SHP77 (cell line): ENCODE data around the gene RAB7A.
A peak's percentile ranks its signal among the peaks of the same experiment; 100 is the strongest.
"Not testable (repeated sequence)": the region's sequence is repeated elsewhere in the genome, so short reads cannot be mapped to it uniquely, and the experiment has no call there.

Experiments
- DNase-seq, 2 experiments: peaks; one replicate each; lab custom pipeline; 2025; lab: John Stamatoyannopoulos, UW

The RAB7A gene

DNA sequence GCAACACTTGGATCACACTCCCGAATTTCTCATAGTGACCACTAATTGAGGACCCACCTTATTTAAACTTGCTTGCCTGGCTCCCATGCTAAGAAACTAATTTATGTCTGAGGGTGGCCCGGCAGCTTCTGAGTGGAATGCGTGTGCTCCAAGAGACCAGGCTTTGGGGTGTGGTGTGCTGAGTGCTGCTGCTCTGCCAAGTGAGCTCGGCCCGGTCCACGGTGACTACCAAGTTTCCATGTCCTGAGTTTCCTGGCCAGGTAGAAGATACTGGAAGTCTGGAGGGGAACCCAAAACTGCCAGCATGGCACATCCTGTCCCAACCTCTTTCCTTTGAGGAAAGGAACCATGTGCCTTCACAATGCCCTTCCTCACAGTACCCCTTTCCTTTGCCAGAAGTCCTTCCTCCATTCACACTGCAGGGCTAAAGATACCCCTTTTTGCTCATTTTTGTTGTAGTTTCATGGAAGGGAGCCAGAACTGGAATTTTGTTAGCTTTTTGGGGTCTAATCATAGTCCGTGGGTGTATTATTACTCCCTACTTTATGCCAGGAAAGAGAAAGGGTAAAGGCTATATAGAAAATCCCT is 94.4 kb downstream of the RAB7A start:
- DNase-seq = no peak

DNA sequence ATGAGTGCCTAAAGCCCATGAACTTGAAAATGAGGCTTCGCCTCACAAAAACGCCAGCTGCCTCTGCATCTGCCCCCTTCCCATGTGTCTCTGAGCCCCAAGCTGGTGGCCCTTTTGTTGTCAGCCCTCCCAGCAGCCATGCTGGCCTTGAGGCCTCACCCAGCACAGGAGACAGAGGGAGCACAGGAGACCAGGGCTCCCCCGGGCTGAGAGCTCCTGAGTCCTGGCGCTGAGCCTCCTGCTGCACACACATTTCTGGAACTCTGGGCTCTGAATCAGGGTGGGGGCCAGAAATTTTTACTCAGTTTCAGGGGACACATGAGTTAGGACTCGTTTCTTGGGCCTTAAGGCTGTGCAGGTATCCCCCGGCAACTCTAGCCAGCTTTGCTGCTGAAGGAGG is 97.0 kb downstream of the RAB7A start:
- no peak for DNase-seq

DNA sequence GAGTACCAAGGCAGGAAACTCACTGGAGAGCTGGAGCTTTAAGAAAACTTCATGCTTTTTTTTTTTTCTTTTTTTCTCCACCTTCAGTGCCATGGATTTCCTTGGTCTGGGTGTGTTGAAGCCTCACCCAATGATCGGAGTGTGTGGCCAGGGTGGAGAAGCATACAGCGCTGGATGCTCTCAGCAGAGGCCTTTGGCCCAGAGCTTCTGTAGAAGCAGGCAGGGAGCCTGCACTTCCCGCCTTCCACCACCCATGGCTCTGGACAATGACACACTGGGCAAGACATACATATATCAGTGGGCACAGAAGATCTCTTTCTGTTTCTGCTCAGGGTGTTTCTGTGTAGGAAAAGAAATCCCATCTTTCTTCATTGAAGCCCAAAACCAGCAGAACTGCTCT is 97.6 kb downstream of the RAB7A start:
- no peak for DNase-seq

DNA sequence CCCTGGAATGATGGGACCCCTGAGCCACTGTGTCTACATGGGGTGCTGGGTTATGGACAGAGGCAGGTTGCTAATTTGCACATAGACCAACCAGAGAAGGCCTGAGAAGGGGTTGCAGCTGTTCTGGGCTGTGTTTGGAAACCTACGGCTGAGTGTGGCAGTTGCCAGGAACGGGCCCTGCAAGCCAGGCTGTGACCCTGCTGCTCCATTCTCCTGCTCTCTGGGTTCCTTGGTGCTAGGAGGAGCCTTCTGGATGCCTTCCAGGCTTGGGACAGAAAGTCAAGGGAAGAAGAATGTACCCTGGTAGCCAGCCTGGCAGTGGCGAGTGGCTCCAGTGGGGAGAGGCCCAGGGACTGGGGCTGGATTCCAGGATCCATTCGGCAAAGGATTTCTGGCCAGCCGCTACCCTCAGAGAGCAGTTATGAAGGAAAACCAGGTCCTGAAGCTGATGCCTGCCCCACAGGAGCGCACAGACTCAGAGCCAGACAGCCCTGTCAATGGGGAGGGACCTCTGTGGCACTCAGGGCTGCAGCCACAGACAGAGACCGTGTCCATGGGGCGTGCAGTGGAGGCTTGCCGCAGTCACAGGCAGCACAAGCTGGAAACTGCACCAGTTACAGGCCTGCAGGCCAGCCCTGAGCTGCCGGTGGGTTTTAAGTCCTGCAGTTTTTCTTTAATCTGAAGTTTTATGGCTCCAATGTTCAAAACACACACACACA is 98.3 kb downstream of the RAB7A start:
- DNase-seq = no peak

DNA sequence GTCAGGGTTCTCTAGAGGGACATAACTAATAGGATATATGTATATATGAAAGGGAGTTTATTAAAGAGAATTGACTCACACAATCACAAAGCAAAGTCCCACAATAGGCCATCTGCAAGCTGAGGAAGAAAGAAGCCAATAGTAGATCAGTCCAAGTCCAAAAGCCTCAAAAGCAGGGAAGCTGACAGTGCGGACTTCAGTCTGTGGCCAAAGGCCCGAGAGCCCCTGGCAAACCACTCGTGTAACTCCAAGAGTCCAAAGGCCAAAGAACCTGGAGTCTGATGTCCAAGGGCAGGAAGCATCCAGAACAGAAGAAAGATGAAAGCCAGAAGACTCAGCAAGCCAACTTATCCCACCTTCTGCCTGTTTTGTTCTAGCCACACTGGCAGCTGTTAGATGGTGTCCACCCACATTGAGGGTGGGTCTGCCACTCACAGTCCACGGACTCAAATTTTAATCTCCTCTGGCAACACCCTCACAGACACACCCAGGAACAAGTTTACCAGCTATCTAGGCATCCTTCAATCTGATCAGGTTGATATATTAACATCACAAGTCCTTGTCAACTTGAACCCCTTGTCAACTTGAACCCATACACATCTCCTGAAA is 99.2 kb downstream of the RAB7A start:
- DNase-seq = no peak

DNA sequence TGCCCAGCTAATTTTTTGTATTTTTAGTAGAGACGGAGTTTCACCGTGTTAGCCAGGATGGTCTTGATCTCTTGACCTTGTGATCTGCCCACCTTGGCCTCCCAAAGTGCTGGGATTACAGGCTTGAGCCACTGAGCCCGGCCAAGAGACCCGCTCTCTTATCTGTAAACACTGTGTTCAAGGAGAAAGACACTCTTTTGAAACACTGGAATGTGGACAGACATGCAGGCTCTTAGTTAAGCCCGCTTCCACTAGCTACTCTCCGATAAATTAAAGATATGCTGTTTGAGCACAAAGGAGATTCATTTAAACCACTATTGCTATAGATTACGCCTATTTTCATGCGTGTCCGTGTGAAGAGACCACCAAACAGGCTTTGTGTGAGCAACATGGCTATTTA is 103.1 kb downstream of the RAB7A start:
- DNase-seq = not testable (repeated sequence)

DNA sequence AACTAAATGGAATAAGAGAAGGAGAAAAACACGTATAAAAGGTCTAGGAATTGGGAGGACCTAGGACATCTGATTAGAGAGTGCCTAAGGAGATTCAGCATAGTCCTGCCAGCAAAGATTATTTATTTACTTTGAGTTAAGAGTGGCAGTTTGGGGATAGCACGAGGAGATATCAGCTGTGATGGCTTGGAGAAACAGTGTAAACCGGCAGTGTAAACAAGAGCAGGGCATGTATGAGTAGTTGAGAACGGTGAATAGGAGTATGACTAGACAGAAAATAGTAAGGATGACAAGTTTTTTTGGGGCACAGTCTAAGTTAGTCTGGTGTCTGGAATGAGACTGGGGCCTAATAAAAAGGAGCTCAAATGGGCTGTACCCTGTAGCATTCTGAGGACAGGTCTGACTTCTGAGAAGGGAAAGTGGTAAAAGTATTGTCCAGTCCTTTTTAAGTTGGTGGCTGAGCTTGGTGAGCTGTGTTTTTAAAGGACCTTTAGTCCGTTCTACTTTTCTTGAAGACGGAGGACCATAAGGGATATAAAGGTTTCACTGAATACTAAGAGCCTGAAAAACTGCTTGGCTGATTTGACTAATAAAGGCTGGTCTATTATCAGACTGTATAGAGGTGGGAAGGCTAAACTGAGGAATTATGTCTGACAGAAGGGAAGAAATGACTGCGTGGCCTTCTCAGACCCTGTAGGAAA is 104.1 kb downstream of the RAB7A start:
- DNase-seq = not testable (repeated sequence)

DNA sequence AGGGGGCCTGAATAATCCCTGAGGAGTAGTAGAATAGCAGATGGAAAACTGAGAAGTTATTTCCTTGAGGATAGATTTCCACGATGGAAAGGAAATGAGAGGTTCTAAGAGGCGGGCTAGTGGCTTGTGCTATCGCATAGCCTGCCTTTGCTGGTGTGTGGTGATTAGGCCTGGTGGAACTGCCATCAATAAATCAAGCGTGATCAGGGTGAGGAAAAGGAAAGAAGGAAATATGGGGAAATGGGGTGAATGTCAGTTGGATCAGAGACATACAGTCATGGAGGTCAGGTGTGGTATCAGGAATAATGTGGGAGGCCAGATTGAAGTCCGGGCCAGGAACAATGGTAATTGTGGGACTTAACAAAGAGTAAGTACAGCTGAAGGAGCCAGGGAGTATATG is 104.8 kb downstream of the RAB7A start:
- DNase-seq = not testable (repeated sequence)

DNA sequence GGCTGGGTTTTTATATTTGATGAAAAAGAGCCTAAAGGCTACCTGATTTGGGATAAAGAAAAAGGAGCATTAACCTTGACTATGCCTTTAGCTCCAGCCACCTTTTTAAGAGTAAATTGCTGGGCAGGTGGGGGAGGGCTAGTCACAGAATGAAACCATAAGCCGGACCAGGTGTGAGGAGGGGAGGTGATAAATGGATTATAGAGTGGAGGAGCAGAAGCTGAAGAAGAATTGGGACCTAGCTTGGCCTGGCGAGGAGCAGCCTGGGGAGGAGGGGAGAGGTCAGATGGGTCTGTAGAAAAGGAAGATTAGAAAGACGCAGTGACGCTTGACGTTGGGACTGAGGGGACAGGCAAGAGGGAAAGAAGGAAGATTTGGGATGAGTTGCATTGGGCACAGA is 107.0 kb downstream of the RAB7A start:
- not testable (repeated sequence) for DNase-seq

DNA sequence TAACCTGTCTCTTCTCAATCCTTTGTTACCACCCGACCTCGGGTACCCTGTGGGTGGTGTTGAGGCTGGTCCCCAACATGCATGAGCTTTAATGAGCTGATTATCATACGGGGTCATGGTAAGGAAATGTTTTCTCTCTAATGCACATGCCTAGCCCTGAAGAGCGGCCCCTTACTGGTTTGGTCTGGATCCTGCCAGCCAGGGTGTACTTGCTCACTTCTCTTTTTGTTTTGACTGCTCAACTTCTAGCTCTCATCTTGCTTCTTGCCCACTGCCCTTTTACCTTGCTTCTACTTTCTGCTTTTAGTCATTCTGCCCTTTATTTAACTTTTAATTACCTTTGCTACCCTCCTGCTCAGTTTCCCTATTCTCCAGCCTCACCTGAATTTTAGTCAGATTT is 109.1 kb downstream of the RAB7A start:
- DNase-seq = no peak

DNA sequence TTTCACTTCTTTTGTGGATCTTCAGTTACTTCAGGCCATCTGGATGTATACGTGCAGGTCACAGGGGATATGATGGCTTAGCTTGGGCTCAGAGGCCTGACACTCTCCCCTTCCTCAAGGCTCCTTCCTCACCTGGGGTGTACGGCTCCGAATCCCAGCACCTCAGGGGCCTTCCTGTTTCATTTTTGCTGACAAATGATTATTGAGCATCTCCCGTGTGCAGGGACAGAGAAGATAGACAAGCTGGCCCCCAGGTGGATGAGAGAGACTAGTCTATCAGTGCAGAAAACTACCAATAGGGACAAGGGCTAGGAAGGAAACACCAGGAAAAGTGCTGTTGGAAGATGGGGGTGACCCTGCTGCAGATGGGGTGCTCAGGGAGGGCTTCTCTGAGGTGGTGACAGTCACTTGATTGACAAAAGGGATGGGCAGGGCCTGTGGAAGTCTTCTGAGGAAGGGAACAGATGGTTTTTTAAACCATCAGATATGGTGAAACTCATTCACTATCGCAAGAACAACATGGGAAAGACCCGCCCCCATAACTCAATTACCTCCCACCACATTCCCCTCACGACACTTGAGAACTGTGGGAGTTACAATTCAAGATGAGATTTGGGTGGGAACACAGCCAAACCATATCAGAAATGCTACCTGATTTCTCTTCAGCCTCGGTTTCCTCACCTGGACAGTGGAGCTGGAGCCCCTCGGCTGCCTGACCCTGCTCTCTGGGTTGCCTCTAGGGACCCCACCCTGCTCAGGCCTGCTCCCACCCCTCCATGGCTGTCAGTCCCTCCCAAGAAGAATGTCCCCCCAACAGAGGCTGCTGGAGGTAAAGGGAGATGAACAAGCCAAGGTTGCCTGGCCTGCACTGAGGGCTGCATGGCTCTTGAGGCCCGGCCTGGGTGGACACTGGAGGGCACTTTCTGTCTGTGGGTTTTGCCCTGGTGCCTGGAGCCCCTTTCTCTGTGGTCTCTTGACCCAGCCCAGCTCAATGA is 116.2 kb downstream of the RAB7A start:
- DNase-seq = no peak

DNA sequence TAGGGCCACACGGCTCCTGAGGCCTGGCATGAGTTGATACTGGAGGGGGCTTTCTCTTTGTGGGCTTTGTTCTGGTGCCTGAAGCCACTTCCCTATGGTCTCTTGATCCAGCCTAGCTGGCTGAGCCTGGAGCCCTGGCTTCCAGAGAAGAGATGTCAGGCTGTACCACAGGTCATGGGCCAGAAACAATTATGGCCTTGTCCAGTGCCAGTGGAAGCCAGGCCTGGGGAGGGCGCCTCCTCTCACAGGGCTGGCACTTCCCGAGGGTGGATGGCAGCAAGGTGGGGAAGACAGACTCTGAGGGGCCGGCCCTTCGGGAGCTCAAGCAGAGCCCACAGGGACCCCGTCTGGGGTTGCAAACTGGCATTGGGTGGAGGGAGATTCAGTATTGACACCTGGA is 118.5 kb downstream of the RAB7A start:
- no peak for DNase-seq

DNA sequence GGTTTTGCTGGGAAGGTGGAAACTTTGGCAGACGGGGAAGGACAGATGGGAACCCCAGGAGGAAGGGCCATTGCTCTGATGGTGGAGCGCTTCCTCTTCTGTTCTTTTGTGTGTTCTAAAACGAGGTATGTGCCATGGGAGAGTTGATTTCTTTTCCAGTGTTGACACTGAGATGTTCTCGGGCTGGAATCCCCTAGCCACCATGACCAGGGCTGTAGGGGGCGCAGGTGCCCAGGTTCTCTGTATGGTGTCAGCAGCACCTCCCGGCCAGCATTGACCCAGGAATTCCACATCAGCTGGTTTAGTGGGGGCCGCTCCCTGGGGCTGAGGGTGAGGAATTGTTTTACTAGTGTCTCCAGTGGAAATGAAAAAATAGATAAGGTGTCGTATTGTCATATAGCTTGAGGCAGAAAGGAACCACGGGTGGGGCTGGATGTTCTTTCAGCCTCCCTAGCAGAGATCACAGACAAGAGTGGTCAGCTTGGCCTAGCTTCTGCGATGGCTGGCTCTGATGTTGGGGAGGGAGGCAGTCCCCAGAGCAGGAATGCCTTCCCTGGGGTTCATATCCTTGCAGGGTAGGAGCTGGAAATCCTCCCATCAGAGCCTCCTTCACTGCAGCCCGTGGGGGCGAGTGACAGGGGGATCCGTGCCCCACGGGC is 119.3 kb downstream of the RAB7A start:
- peak; percentile 34 to 48 for DNase-seq

DNA sequence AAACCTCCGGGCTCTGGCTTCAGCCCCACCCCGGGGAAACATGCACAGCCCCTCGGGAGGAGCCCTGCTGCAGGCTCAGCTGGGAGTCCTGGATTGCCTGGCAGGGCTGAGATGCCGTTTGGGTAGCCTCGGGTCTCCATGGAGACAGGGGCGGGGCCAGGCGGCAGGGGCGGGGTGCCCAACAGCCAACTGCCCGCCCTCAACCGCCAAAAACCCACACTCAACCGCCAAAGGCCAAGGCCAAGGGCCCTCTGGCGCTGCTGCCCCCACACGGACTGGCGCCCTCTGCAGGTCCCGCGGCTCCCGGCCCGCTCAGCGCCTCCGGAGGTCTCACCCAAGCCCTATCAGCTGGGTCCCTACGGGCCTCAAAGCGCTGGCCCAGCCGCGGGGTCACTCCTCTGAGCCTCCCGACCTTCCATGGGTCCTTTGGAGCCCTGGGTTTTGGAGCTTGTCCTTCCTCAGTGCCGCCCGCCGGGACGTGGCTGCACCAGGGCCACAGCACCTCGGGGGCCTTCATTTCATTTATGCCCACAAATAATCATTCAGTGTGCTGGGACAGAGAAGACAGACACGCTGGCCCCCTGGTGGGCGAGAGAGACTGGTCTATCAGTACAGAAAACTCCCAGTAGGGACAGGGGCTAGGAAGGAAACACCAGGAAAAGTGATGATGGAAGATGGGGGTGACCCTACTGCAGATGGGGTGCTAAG is 119.9 kb downstream of the RAB7A start:
- DNase-seq = peak; percentile 74 to 79

DNA sequence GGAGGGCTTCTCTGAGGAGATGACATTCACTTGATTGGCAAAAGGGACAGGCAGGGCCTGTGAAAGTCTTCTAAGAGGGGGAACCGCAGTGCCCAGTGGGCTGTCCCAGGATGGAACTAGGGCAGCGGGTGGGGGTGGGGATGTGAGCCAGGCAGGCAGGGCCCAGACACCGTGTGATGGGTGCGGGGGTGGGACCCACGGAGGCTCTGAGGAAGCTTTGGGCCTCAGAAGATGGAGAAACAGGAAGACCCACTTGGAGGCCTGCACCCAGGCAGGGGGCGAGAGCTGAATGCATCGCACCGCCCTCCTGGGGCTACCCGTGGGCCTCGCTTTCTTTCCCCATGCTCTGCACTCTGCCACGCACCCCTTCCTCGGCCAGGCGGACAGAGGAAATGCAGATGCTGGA is 120.5 kb downstream of the RAB7A start:
- no peak for DNase-seq

DNA sequence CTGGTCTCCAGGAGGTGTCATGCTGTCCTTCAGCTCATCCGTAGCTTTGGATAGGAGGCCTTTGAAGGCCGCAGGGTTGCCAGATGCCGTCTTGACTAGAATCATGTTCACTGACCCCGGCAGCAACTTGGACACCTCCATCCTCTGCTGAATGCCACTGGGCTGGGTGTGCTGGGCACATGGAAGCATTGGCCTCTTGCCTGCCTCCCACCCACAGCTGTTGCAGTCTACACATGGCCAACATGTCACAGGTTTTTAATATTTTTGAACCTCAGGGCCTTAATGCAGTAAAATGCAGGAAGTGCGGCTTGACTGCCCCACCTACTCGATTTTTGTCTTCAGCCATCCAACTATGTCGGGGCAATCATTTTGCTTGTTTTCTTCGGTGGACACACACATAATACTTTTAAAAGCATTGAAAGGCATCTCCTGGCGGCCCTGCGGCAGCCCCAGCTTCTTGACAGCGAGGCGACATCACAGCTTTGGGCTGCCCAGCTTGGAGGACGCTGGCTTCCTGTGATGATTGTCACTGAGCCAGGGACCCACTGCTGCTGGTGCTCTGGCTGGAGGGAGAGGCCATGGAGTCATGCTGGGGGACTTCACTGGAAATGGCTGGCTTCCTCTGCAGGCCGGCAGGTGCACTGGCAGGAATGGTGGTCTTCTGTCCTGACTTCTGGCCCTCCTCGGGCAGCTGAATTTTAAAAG is 121.8 kb downstream of the RAB7A start:
- DNase-seq = no peak

DNA sequence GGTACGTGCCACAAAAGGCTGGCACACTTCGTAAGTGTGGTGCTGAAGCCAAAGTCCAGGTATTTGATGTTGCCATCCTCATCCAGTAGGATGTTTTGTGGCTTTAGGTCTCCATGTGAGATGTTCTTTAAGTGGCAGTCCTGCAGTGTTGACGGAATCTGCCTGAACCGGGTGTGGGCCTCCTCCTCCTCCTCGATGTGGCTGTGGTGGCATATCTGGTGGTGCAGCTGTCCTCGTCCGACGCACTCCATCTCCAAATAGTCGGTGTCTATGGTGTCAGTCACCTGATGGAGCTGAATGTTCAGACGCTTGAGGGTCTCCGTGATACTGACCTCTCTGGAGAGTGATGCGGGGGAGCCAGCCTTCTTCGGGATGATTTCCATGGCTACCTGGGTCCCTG is 123.0 kb downstream of the RAB7A start:
- no peak for DNase-seq

DNA sequence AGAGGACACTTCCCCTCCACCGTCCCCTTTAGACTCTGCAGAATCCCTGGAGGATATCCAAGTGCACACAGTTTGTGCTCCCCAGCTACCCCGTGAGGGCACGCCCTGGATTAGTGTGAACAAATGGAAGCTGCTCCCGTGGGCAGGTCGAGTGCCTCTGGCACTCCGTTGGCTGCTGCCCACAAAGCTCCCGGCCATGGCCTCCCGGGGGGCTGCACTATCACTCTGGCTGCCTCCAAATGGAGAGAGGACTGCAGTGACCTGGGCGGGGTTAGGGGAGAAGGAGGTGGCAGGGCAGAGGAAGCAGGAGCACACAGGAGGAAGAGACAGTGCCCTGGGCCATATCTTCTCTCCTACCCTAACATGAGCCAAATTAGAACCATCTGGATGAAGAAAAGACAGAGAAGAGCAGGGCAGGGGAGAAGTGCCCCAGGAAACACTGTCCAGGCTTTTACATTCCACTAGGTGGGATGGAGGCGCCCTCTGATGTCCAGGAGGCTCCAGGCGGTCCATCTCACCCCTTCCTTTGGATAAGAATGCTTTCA is 124.0 kb downstream of the RAB7A start:
- no peak for DNase-seq

DNA sequence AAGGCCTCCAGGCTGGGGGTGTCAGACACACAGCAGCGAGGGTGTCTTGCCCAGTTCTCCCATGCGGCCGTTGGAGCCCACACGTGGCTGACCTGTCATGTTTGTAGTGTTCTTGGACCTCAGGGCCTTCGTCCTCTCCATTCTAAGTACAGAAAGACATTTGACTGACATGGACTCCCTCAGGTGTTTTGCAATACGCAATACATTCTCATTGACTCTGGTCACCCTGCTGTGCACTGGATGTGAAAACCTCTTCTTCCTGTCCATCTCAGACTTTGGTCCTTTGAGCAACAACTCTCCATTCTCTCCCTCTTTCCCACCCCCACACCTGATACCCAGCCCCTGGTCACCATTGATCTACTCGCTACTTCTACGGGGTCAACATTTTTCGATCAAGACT is 124.6 kb downstream of the RAB7A start:
- no peak for DNase-seq

DNA sequence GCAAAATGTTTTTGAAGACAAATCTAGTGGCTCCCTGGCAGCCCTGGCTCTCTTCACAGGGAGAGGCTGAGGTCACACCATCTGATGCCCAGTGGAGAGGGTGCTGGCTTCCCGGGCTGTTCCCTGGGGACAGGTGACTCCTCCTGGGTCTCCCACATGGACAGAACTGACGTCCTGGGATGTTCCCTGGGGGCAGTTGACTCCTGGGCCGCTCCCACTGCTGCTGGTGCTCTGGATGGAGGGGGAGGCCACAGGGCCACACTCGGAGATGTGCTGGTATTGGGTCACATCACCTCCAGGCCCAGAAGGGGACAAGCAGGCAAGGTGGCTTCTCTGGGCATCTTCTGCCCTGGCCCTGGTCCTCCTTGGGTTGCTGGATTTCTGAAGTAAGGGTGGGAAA is 125.6 kb downstream of the RAB7A start:
- DNase-seq = no peak
